ENCODE data around the gene MTHFD1L.

The MTHFD1L gene

GRCh38 chr6:150865043-150865405, 478 bp upstream of the MTHFD1L start:
- Histone ChIP-seq H3K4me1 (ENCODE audit: control insufficient read depth, insufficient read depth, low read length) (no peaks in the 10 kb centered on the region), H3K36me3 (ENCODE audit: control insufficient read depth, insufficient read depth, low read length) (no peaks in the 10 kb centered on the region), H3K9me3 (ENCODE audit: control insufficient read depth, low read length) (no peaks in the 10 kb centered on the region), H3K27ac (ENCODE audit: insufficient read depth, low read depth, low read length, poor library complexity, severe bottlenecking) (no peak overlapping the region), H3K4me3 (ENCODE audit: insufficient read depth, low read depth, low read length) (peak overlapping the region; percentile 70), H3K27me3 (ENCODE audit: control insufficient read depth, insufficient read depth, low read length, poor library complexity, severe bottlenecking) (no peaks in the 10 kb centered on the region)
- 16 to 18% methylated on average over 4 to 5 of the region's 5 CpGs for WGBS, 2 experiments

GRCh38 chr6:150866147-150866990, 867 bp downstream of the MTHFD1L start:
- 0% methylated on average over 95 of the region's 95 CpGs for WGBS, 2 experiments
- Histone ChIP-seq H3K4me3 (ENCODE audit: insufficient read depth, low read depth, low read length) (peak overlapping the region; percentile 70), H3K27me3 (ENCODE audit: control insufficient read depth, insufficient read depth, low read length, poor library complexity, severe bottlenecking) (no peaks in the 10 kb centered on the region), H3K9me3 (ENCODE audit: control insufficient read depth, low read length) (no peaks in the 10 kb centered on the region), H3K27ac (ENCODE audit: insufficient read depth, low read depth, low read length, poor library complexity, severe bottlenecking) (peak overlapping the region; percentile 94), H3K36me3 (ENCODE audit: control insufficient read depth, insufficient read depth, low read length) (no peaks in the 10 kb centered on the region), H3K4me1 (ENCODE audit: control insufficient read depth, insufficient read depth, low read length) (no peaks in the 10 kb centered on the region)

- no peaks in the 10 kb centered on the region for H3K9me3 ChIP-seq (ENCODE audit: control insufficient read depth, low read length)
- peak overlapping the region; percentile 94 for H3K27ac ChIP-seq (ENCODE audit: insufficient read depth, low read depth, low read length, poor library complexity, severe bottlenecking)
- H3K4me1 ChIP-seq (ENCODE audit: control insufficient read depth, insufficient read depth, low read length), result no peaks in the 10 kb centered on the region
- peak overlapping the region; percentile 70 for H3K4me3 ChIP-seq (ENCODE audit: insufficient read depth, low read depth, low read length)
- no peaks in the 10 kb centered on the region for H3K27me3 ChIP-seq (ENCODE audit: control insufficient read depth, insufficient read depth, low read length, poor library complexity, severe bottlenecking)
- no peaks in the 10 kb centered on the region for H3K36me3 ChIP-seq (ENCODE audit: control insufficient read depth, insufficient read depth, low read length)
- 66 to 67% methylated on average over 12 to 13 of the region's 13 CpGs for WGBS, 2 experiments
Measured at GRCh38 chr6:150866991-150867501, 1.5 kb downstream of the MTHFD1L start.

GRCh38 chr6:150868759-150869158, 3.3 kb downstream of the MTHFD1L start:
- Histone ChIP-seq H3K36me3 (ENCODE audit: control insufficient read depth, insufficient read depth, low read length) (no peaks in the 10 kb centered on the region), H3K27ac (ENCODE audit: insufficient read depth, low read depth, low read length, poor library complexity, severe bottlenecking) (no peak overlapping the region), H3K4me3 (ENCODE audit: insufficient read depth, low read depth, low read length) (no peak overlapping the region), H3K4me1 (ENCODE audit: control insufficient read depth, insufficient read depth, low read length) (no peaks in the 10 kb centered on the region), H3K9me3 (ENCODE audit: control insufficient read depth, low read length) (no peaks in the 10 kb centered on the region), H3K27me3 (ENCODE audit: control insufficient read depth, insufficient read depth, low read length, poor library complexity, severe bottlenecking) (no peaks in the 10 kb centered on the region)
- 92 to 95% methylated on average over 5 of the region's 5 CpGs for WGBS, 2 experiments

- 91 to 93% methylated on average over 6 of the region's 6 CpGs for WGBS, 2 experiments
- Histone ChIP-seq H3K36me3 (ENCODE audit: control insufficient read depth, insufficient read depth, low read length) (no peaks in the 10 kb centered on the region), H3K4me1 (ENCODE audit: control insufficient read depth, insufficient read depth, low read length) (no peaks in the 10 kb centered on the region), H3K9me3 (ENCODE audit: control insufficient read depth, low read length) (no peaks in the 10 kb centered on the region), H3K27me3 (ENCODE audit: control insufficient read depth, insufficient read depth, low read length, poor library complexity, severe bottlenecking) (no peaks in the 10 kb centered on the region), H3K27ac (ENCODE audit: insufficient read depth, low read depth, low read length, poor library complexity, severe bottlenecking) (no peak overlapping the region), H3K4me3 (ENCODE audit: insufficient read depth, low read depth, low read length) (no peak overlapping the region)
Measured at GRCh38 chr6:150874179-150874578, 8.7 kb downstream of the MTHFD1L start.

- H3K27me3 ChIP-seq (ENCODE audit: control insufficient read depth, insufficient read depth, low read length, poor library complexity, severe bottlenecking), result no peaks in the 10 kb centered on the region
- WGBS, 2 experiments, result 95 to 97% methylated on average over 6 of the region's 6 CpGs
- no peaks in the 10 kb centered on the region for H3K9me3 ChIP-seq (ENCODE audit: control insufficient read depth, low read length)
- no peaks in the 10 kb centered on the region for H3K4me1 ChIP-seq (ENCODE audit: control insufficient read depth, insufficient read depth, low read length)
- no peaks in the 10 kb centered on the region for H3K36me3 ChIP-seq (ENCODE audit: control insufficient read depth, insufficient read depth, low read length)
- no peak overlapping the region for H3K4me3 ChIP-seq (ENCODE audit: insufficient read depth, low read depth, low read length)
- no peak overlapping the region for H3K27ac ChIP-seq (ENCODE audit: insufficient read depth, low read depth, low read length, poor library complexity, severe bottlenecking)
Measured at GRCh38 chr6:150875841-150876240, 10.3 kb downstream of the MTHFD1L start.

GRCh38 chr6:150876598-150876997, 11.1 kb downstream of the MTHFD1L start:
- Histone ChIP-seq H3K27ac (ENCODE audit: insufficient read depth, low read depth, low read length, poor library complexity, severe bottlenecking) (no peak overlapping the region), H3K9me3 (ENCODE audit: control insufficient read depth, low read length) (no peaks in the 10 kb centered on the region), H3K4me3 (ENCODE audit: insufficient read depth, low read depth, low read length) (no peak overlapping the region), H3K4me1 (ENCODE audit: control insufficient read depth, insufficient read depth, low read length) (no peaks in the 10 kb centered on the region), H3K36me3 (ENCODE audit: control insufficient read depth, insufficient read depth, low read length) (no peaks in the 10 kb centered on the region), H3K27me3 (ENCODE audit: control insufficient read depth, insufficient read depth, low read length, poor library complexity, severe bottlenecking) (no peaks in the 10 kb centered on the region)
- 74% methylated on average over 5 of the region's 5 CpGs for WGBS, 2 experiments

GRCh38 chr6:150877928-150878327, 12.4 kb downstream of the MTHFD1L start:
- no peaks in the 10 kb centered on the region for H3K27me3 ChIP-seq (ENCODE audit: control insufficient read depth, insufficient read depth, low read length, poor library complexity, severe bottlenecking)
- H3K4me3 ChIP-seq (ENCODE audit: insufficient read depth, low read depth, low read length), result no peak overlapping the region
- H3K36me3 ChIP-seq (ENCODE audit: control insufficient read depth, insufficient read depth, low read length), result no peaks in the 10 kb centered on the region
- peaks cover 6% of the 10 kb centered on the region for H3K4me1 ChIP-seq (ENCODE audit: control insufficient read depth, insufficient read depth, low read length)
- no peaks in the 10 kb centered on the region for H3K9me3 ChIP-seq (ENCODE audit: control insufficient read depth, low read length)
- H3K27ac ChIP-seq (ENCODE audit: insufficient read depth, low read depth, low read length, poor library complexity, severe bottlenecking), result no peak overlapping the region
- WGBS, 2 experiments, result 92 to 96% methylated on average over 8 of the region's 8 CpGs

GRCh38 chr6:150878347-150879213, 13.1 kb downstream of the MTHFD1L start:
- Histone ChIP-seq H3K27me3 (ENCODE audit: control insufficient read depth, insufficient read depth, low read length, poor library complexity, severe bottlenecking) (no peaks in the 10 kb centered on the region), H3K27ac (ENCODE audit: insufficient read depth, low read depth, low read length, poor library complexity, severe bottlenecking) (no peak overlapping the region), H3K36me3 (ENCODE audit: control insufficient read depth, insufficient read depth, low read length) (peaks cover 1% of the 10 kb centered on the region), H3K4me1 (ENCODE audit: control insufficient read depth, insufficient read depth, low read length) (peaks cover 6% of the 10 kb centered on the region), H3K4me3 (ENCODE audit: insufficient read depth, low read depth, low read length) (no peak overlapping the region), H3K9me3 (ENCODE audit: control insufficient read depth, low read length) (no peaks in the 10 kb centered on the region)
- WGBS, 2 experiments, result 47 to 48% methylated on average over 9 of the region's 9 CpGs

- Histone ChIP-seq H3K27me3 (ENCODE audit: control insufficient read depth, insufficient read depth, low read length, poor library complexity, severe bottlenecking) (no peaks in the 10 kb centered on the region), H3K27ac (ENCODE audit: insufficient read depth, low read depth, low read length, poor library complexity, severe bottlenecking) (no peak overlapping the region), H3K4me1 (ENCODE audit: control insufficient read depth, insufficient read depth, low read length) (peaks cover 6% of the 10 kb centered on the region), H3K9me3 (ENCODE audit: control insufficient read depth, low read length) (no peaks in the 10 kb centered on the region), H3K36me3 (ENCODE audit: control insufficient read depth, insufficient read depth, low read length) (peaks cover 4% of the 10 kb centered on the region), H3K4me3 (ENCODE audit: insufficient read depth, low read depth, low read length) (no peak overlapping the region)
- 94 to 100% methylated on average over 3 of the region's 3 CpGs for WGBS, 2 experiments
Measured at GRCh38 chr6:150880336-150880735, 14.8 kb downstream of the MTHFD1L start.

Measured in ectodermal cell (in vitro differentiated cells).